NCI-H146 treated with DMSO at 0.1 percent for 48 hours (cell line): ENCODE measurements around the gene USP17L22.
"Not testable (repeated sequence)": the region's sequence is repeated elsewhere in the genome, so short reads cannot be mapped to it uniquely, and the experiment has no call there.

Experiments used
- DNase-seq: peaks from one replicate; lab custom pipeline; 2025; ENCODE audit not compliant: unreplicated experiment; lab: John Stamatoyannopoulos, UW

USP17L22 gene

GRCh38 chr4:9267319-9267718, at the start of gene USP17L22:
USP17L22 (plus strand) TSS chr4:9267619; CDS start chr4:9267619, 0 bp downstream.
- DNase-seq = not testable (repeated sequence)

- DNase-seq = not testable (repeated sequence)
Measured at GRCh38 chr4:9219852-9220251, 47.6 kb upstream of the USP17L22 start, which contains the start of gene USP17L12. USP17L12 (plus strand) TSS chr4:9220152; CDS start chr4:9220152, 0 bp downstream.

GRCh38 chr4:9224596-9224995, 42.8 kb upstream of the USP17L22 start, which contains the start of gene USP17L13:
USP17L13 (plus strand) TSS chr4:9224896; CDS start chr4:9224896, 0 bp downstream.
- not testable (repeated sequence) for DNase-seq

GRCh38 chr4:9230249-9230648, 37.2 kb upstream of the USP17L22 start:
- not testable (repeated sequence) for DNase-seq

GRCh38 chr4:9234085-9234484, 33.3 kb upstream of the USP17L22 start, which contains the start of gene USP17L15:
USP17L15 (plus strand) TSS chr4:9234385; CDS start chr4:9234385, 0 bp downstream.
- not testable (repeated sequence) for DNase-seq

- not testable (repeated sequence) for DNase-seq
Measured at GRCh38 chr4:9238461-9238860, 29.0 kb upstream of the USP17L22 start.

- DNase-seq = not testable (repeated sequence)
Measured at GRCh38 chr4:9243579-9243978, 23.8 kb upstream of the USP17L22 start, which contains the start of gene USP17L17. USP17L17 (plus strand) TSS chr4:9243879; CDS start chr4:9243879, 0 bp downstream.

GRCh38 chr4:9247953-9248680, 19.3 kb upstream of the USP17L22 start, which contains the start of gene USP17L18:
USP17L18 (plus strand) TSS chr4:9248630; CDS start chr4:9248630, 0 bp downstream.
- not testable (repeated sequence) for DNase-seq

GRCh38 chr4:9253078-9253477, 14.3 kb upstream of the USP17L22 start, which contains the start of gene USP17L19:
USP17L19 (plus strand) TSS chr4:9253378; CDS start chr4:9253378, 0 bp downstream.
- DNase-seq = not testable (repeated sequence)

- not testable (repeated sequence) for DNase-seq
Measured at GRCh38 chr4:9257824-9258223, 9.6 kb upstream of the USP17L22 start, which contains the start of gene USP17L20. USP17L20 (plus strand) TSS chr4:9258124; CDS start chr4:9258124, 0 bp downstream.

- not testable (repeated sequence) for DNase-seq
Measured at GRCh38 chr4:9262572-9262971, 4.8 kb upstream of the USP17L22 start, which contains the start of gene USP17L21. USP17L21 (plus strand) TSS chr4:9262872; CDS start chr4:9262872, 0 bp downstream.

- DNase-seq = not testable (repeated sequence)
Measured at GRCh38 chr4:9271719-9272118, 4.3 kb downstream of the USP17L22 start.
